OCI-LY3 (cell line): ENCODE data around the gene WBP1.

Source experiments
- EZH2phosphoT487 ChIP-seq: fragments of 200-600 bp; shearing (Covaris generic); IDR thresholded peaks from 2 replicates; pipeline ENCODE4 v1.6.1; 2018; ENCODE audit warnings: antibody characterized with exemption, mixed run types, low read depth
- TF ChIP-seq, protein P1 (sequence below): fragments of 200-600, 300-600 bp; sonication (generic); IDR thresholded peaks from 2 replicates; pipeline ENCODE4 v1.5.1; 2014; ENCODE audit warnings: antibody characterized with exemption, low read length, low read depth

DNA sequence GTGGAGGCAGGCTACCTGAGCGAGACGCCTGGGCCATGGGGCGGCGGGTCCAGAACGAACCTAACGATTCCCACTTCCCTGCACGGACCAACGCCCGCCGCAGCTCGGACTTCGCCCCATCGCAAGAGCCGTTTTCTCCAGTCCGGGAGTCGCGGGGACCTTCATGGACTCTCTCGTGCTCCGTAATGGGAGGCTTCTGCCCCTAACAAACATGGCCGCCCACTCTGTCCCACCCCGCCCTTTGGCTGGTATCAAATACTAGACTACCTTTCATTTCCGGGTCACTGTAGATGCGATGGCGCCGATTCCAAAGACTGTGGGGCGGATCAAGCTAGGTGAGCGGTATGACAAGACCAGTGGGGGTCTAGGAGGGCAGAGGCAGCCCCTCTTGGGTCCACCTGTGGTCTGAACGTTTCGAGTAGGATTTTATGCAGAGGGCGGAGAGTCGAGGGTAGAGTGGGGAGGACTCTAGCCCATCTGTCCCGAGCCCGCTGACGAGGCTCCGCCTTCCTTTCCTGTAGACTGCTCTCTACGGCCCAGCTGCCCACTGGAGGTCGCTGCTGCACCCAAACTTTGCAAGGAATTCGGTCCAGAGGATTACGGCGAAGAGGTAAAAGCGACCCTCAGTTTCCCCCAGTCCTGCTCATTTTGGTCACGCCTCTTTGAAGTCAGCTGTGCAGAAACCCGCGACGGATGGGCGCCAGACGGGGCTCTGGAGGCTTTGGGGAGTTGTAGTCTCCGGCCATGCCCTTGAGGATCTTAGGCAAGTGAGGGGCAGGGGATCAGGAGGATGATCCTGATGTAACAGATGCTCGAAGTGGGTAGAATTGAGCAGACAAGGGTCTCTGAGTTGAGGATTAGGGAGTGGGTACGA is 24.8 kb downstream of the WBP1 start, which contains the start of the genes CCDC142 and TTC31:
- TF ChIP-seq, protein P1, sequence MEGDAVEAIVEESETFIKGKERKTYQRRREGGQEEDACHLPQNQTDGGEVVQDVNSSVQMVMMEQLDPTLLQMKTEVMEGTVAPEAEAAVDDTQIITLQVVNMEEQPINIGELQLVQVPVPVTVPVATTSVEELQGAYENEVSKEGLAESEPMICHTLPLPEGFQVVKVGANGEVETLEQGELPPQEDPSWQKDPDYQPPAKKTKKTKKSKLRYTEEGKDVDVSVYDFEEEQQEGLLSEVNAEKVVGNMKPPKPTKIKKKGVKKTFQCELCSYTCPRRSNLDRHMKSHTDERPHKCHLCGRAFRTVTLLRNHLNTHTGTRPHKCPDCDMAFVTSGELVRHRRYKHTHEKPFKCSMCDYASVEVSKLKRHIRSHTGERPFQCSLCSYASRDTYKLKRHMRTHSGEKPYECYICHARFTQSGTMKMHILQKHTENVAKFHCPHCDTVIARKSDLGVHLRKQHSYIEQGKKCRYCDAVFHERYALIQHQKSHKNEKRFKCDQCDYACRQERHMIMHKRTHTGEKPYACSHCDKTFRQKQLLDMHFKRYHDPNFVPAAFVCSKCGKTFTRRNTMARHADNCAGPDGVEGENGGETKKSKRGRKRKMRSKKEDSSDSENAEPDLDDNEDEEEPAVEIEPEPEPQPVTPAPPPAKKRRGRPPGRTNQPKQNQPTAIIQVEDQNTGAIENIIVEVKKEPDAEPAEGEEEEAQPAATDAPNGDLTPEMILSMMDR: peak; percentile 93
- no peak for TF ChIP-seq EZH2phosphoT487
